Measurements from ENCODE around the gene PNRC1. TPM values are rescaled to one million over a fixed set of nuclear protein-coding genes. Genes with fewer than 3 reads are reported as not detected.

PNRC1 gene
- polyA plus RNA-seq, 2 of the 4 experiments (the other 2 are of a cell fraction), result 27.2 to 37.8 TPM

- H3K4me1 ChIP-seq, result peaks cover 23% of the 10 kb centered on the region
- FAIRE-seq, result no peak
- DNase-seq (ENCODE audit: low read depth in 1 of 2, low spot score in 1 of 2), result no peak
- ATAC-seq, result no peak
- no peaks in the 10 kb centered on the region for H3K9me3 ChIP-seq
- 7% methylated on average over 20 of the region's 20 CpGs for WGBS (ENCODE audit: missing lambda C conversion rate)
- no peak for TF ChIP-seq ESRRA (IDR thresholded peaks at IDR 0.05; ENCODE audit: borderline replicate concordance, low read length)
- TF ChIP-seq TFCP2L1 (CRISPR knock-in tag; IDR thresholded peaks at IDR 0.05), result no peak
- TF ChIP-seq KDM1A (IDR thresholded peaks at IDR 0.05; ENCODE audit: low read depth), result no peak
- no peak for TF ChIP-seq ZSCAN20 (CRISPR knock-in tag; IDR thresholded peaks at IDR 0.05)
- POLR2A ChIA-PET, result interaction anchor here (0.6 to 7.8 kb wide), 26 partner anchors 8 to 273 kb away, joined by 3 to 113 read pairs (median 5); partner anchors contain the start of genes PM20D2, RNGTT, SRSF12 and UBE2J1
- peak overlapping the region; percentile 89 to 99 for H3K27ac ChIP-seq
- CTCF ChIA-PET, result interaction anchor here (0.6 to 4.0 kb wide), 9 partner anchors 9 to 759 kb away, joined by 3 to 28 read pairs (median 5); no protein-coding TSS in a partner anchor
- peak overlapping the region; percentile 96 for H3K4me3 ChIP-seq
- peak overlapping the region; percentile 88 for H3K4me2 ChIP-seq
Measured at GRCh38 chr6:89079511-89080234, 878 bp upstream of the PNRC1 start.

- TF ChIP-seq SMC3 (IDR thresholded peaks at IDR 0.05), result no peak
- peak in 1 of 2 experiments; percentile 12; a peak in 1 of 5 replicates for TF ChIP-seq JUN (IDR thresholded peaks at IDR 0.05)
- Histone ChIP-seq H3K27ac (peak overlapping the region; percentile 99 to 100), H3K4me3 (peak overlapping the region; percentile 96), H3K9me3 (no peaks in the 10 kb centered on the region), H3K4me2 (peak overlapping the region; percentile 51), H3K4me1 (peaks cover 30% of the 10 kb centered on the region)
- DNase-seq (ENCODE audit: low read depth in 1 of 2, low spot score in 1 of 2), result no peak
- FAIRE-seq, result no peak
- peak; percentile 39 to 49 for ATAC-seq
- CTCF ChIA-PET, result interaction anchor here (2.5 to 4.0 kb wide), 3 partner anchors 45 to 98 kb away, joined by 9 to 28 read pairs (median 10); no protein-coding TSS in a partner anchor
- no CpG with 5 or more reads among the region's 36 CpGs for WGBS (ENCODE audit: missing lambda C conversion rate)
- POLR2A ChIA-PET, result interaction anchor here (0.6 to 7.8 kb wide), 10 partner anchors 17 to 550 kb away, joined by 3 to 113 read pairs (median 6); no protein-coding TSS in a partner anchor
Measured at GRCh38 chr6:89081129-89081422, 525 bp downstream of the PNRC1 start.

GRCh38 chr6:89081423-89082322 lies 1.1 kb downstream of the PNRC1 start:
- peak overlapping the region; percentile 96 for H3K4me3 ChIP-seq
- ChIA-PET CTCF (interaction anchor here (2.5 to 3.0 kb wide), 2 partner anchors 46 to 99 kb away, joined by 9 to 10 read pairs; no protein-coding TSS in a partner anchor), POLR2A (interaction anchor here (0.6 to 7.8 kb wide), 6 partner anchors 30 to 550 kb away, joined by 3 to 113 read pairs (median 19); no protein-coding TSS in a partner anchor)
- WGBS (ENCODE audit: missing lambda C conversion rate), result under 1% methylated on average over 9 of the region's 69 CpGs
- ATAC-seq, result peak; percentile 68 to 78
- H3K27ac ChIP-seq, result peak overlapping the region; percentile 99 to 100
- no peaks in the 10 kb centered on the region for H3K9me3 ChIP-seq
- peak overlapping the region; percentile 89 for H3K4me2 ChIP-seq
- peak; percentile 79 to 94 for DNase-seq (ENCODE audit: low read depth in 1 of 2, low spot score in 1 of 2)
- FAIRE-seq, result no peak
- peaks cover 30% of the 10 kb centered on the region for H3K4me1 ChIP-seq
- TF ChIP-seq HOXA7 (CRISPR knock-in tag; IDR thresholded peaks at IDR 0.05), result peak; percentile 91
- no peak for TF ChIP-seq FOSL2 (IDR thresholded peaks at IDR 0.05)
- peak; percentile 49 for TF ChIP-seq FOSL2 (CRISPR knock-in tag; IDR thresholded peaks at IDR 0.05)
- no peak for TF ChIP-seq BHLHE40 (IDR thresholded peaks at IDR 0.05; ENCODE audit: low read depth, low read length)
- TF ChIP-seq RFX5 (IDR thresholded peaks at IDR 0.05), result peak; percentile 91
- TF ChIP-seq MAX (IDR thresholded peaks at IDR 0.05), result peak; percentile 73
- peak; percentile 76; the same call in 2 of the 3 replicates for TF ChIP-seq BCL3 (IDR thresholded peaks at IDR 0.05)
- no peak for TF ChIP-seq HEYL (CRISPR knock-in tag; IDR thresholded peaks at IDR 0.05)
- peak; percentile 94; the same call in 1 of the 2 replicates for TF ChIP-seq TFCP2L1 (CRISPR knock-in tag; IDR thresholded peaks at IDR 0.05)
- no peak; the same call in 1 of the 2 replicates for TF ChIP-seq PHF8 (IDR thresholded peaks at IDR 0.05; ENCODE audit: borderline replicate concordance, low read depth)
- TF ChIP-seq HOXB13 (CRISPR knock-in tag; IDR thresholded peaks at IDR 0.05; ENCODE audit: low read depth), result no peak
- TF ChIP-seq FOSB (CRISPR knock-in tag; IDR thresholded peaks at IDR 0.05), result peak; percentile 73
- no peak for TF ChIP-seq MAZ (IDR thresholded peaks at IDR 0.05; ENCODE audit: borderline replicate concordance, low read depth, low read length)
- TF ChIP-seq CHD2 (IDR thresholded peaks at IDR 0.05; ENCODE audit: low read length, partially characterized antibody), result peak; percentile 61
- no peak for TF ChIP-seq SMC3 (IDR thresholded peaks at IDR 0.05)
- no peak for TF ChIP-seq ZC3H11A (IDR thresholded peaks at IDR 0.05)
- no peak for TF ChIP-seq ZFP36 (IDR thresholded peaks at IDR 0.05; ENCODE audit: borderline replicate concordance, partially characterized antibody)
- no peak for TF ChIP-seq CBX2 (IDR thresholded peaks at IDR 0.05; ENCODE audit: borderline replicate concordance, low read depth)
- TF ChIP-seq E2F6 (IDR thresholded peaks at IDR 0.05; ENCODE audit: borderline replicate concordance, low read depth), result peak; percentile 57
- peak; percentile 51; the same call in 1 of the 2 replicates for TF ChIP-seq PBX3 (IDR thresholded peaks at IDR 0.05)
- peak; percentile 73 to 96; a peak in 4 of 5 replicates for TF ChIP-seq JUN (IDR thresholded peaks at IDR 0.05)
- TF ChIP-seq POLR2A (IDR thresholded peaks at IDR 0.05; ENCODE audit: low read length), result peak; percentile 52
- no peak for TF ChIP-seq EHMT2 (IDR thresholded peaks at IDR 0.05; ENCODE audit: low read depth)
- peak; percentile 60 for TF ChIP-seq GATA3 (IDR thresholded peaks at IDR 0.05; ENCODE audit: borderline replicate concordance)
- no peak for TF ChIP-seq CHD4 (IDR thresholded peaks at IDR 0.05; ENCODE audit: borderline replicate concordance)
- TF ChIP-seq NPAS2 (CRISPR knock-in tag; IDR thresholded peaks at IDR 0.05; ENCODE audit: borderline replicate concordance), result no peak
- TF ChIP-seq ZSCAN20 (CRISPR knock-in tag; IDR thresholded peaks at IDR 0.05), result no peak
